Measurements from ENCODE around the gene MEFV.
"Not testable (repeated sequence)": the region's sequence is repeated elsewhere in the genome, so short reads cannot be mapped to it uniquely, and the experiment has no call there.

DNA sequence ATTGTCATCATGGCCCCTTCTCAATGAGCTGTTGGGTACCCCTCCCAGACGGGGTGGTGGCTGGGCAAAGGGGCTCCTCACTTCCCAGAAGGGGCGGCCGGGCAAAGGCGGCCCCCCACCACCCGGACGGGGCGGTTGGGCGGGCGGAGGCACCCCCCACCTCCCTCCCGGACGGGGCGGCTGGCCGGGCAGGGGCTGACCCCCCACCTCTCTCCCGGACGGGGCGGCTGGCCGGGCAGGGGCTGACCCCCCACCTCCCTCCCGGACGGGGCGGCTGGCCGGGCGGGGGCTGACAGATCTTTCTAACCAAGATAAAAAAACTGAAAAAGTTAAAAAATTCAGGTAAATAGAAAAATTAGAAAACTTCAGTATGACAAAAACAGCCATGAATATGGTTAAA, 14.8 kb upstream of the MEFV start:
- not testable (repeated sequence) for TF ChIP-seq TCF7 (IDR thresholded peaks at IDR 0.05; ENCODE audit: low read depth); SP4 (CRISPR knock-in tag; IDR thresholded peaks at IDR 0.05); ZNF329 (CRISPR knock-in tag; IDR thresholded peaks at IDR 0.05; ENCODE audit: low read depth); STAG1 (CRISPR knock-in tag; IDR thresholded peaks at IDR 0.05)
- TF ChIP-seq, protein P1, sequence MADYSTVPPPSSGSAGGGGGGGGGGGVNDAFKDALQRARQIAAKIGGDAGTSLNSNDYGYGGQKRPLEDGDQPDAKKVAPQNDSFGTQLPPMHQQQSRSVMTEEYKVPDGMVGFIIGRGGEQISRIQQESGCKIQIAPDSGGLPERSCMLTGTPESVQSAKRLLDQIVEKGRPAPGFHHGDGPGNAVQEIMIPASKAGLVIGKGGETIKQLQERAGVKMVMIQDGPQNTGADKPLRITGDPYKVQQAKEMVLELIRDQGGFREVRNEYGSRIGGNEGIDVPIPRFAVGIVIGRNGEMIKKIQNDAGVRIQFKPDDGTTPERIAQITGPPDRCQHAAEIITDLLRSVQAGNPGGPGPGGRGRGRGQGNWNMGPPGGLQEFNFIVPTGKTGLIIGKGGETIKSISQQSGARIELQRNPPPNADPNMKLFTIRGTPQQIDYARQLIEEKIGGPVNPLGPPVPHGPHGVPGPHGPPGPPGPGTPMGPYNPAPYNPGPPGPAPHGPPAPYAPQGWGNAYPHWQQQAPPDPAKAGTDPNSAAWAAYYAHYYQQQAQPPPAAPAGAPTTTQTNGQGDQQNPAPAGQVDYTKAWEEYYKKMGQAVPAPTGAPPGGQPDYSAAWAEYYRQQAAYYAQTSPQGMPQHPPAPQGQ (CRISPR knock-in tag; IDR thresholded peaks at IDR 0.05; ENCODE audit: borderline replicate concordance), result not testable (repeated sequence)
- TF ChIP-seq, protein P2, sequence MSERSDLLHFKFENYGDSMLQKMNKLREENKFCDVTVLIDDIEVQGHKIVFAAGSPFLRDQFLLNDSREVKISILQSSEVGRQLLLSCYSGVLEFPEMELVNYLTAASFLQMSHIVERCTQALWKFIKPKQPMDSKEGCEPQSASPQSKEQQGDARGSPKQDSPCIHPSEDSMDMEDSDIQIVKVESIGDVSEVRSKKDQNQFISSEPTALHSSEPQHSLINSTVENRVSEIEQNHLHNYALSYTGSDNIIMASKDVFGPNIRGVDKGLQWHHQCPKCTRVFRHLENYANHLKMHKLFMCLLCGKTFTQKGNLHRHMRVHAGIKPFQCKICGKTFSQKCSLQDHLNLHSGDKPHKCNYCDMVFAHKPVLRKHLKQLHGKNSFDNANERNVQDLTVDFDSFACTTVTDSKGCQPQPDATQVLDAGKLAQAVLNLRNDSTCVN (CRISPR knock-in tag; IDR thresholded peaks at IDR 0.05; ENCODE audit: borderline replicate concordance), result not testable (repeated sequence)
- TF ChIP-seq, protein P3, sequence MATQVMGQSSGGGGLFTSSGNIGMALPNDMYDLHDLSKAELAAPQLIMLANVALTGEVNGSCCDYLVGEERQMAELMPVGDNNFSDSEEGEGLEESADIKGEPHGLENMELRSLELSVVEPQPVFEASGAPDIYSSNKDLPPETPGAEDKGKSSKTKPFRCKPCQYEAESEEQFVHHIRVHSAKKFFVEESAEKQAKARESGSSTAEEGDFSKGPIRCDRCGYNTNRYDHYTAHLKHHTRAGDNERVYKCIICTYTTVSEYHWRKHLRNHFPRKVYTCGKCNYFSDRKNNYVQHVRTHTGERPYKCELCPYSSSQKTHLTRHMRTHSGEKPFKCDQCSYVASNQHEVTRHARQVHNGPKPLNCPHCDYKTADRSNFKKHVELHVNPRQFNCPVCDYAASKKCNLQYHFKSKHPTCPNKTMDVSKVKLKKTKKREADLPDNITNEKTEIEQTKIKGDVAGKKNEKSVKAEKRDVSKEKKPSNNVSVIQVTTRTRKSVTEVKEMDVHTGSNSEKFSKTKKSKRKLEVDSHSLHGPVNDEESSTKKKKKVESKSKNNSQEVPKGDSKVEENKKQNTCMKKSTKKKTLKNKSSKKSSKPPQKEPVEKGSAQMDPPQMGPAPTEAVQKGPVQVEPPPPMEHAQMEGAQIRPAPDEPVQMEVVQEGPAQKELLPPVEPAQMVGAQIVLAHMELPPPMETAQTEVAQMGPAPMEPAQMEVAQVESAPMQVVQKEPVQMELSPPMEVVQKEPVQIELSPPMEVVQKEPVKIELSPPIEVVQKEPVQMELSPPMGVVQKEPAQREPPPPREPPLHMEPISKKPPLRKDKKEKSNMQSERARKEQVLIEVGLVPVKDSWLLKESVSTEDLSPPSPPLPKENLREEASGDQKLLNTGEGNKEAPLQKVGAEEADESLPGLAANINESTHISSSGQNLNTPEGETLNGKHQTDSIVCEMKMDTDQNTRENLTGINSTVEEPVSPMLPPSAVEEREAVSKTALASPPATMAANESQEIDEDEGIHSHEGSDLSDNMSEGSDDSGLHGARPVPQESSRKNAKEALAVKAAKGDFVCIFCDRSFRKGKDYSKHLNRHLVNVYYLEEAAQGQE (IDR thresholded peaks at IDR 0.05; ENCODE audit: borderline replicate concordance in 1 of 2, low read depth in 1 of 2, low read length in 2 of 2), result not testable (repeated sequence)
- TF ChIP-seq, protein P4, sequence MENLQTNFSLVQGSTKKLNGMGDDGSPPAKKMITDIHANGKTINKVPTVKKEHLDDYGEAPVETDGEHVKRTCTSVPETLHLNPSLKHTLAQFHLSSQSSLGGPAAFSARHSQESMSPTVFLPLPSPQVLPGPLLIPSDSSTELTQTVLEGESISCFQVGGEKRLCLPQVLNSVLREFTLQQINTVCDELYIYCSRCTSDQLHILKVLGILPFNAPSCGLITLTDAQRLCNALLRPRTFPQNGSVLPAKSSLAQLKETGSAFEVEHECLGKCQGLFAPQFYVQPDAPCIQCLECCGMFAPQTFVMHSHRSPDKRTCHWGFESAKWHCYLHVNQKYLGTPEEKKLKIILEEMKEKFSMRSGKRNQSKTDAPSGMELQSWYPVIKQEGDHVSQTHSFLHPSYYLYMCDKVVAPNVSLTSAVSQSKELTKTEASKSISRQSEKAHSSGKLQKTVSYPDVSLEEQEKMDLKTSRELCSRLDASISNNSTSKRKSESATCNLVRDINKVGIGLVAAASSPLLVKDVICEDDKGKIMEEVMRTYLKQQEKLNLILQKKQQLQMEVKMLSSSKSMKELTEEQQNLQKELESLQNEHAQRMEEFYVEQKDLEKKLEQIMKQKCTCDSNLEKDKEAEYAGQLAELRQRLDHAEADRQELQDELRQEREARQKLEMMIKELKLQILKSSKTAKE (CRISPR knock-in tag; IDR thresholded peaks at IDR 0.05; ENCODE audit: borderline replicate concordance), result not testable (repeated sequence)
